NOMO-1 (cell line): ENCODE results near the gene PREX1.

Experiments used
- DNase-seq, 2 experiments: peaks; one replicate each; lab custom pipeline; 2025; ENCODE audit not compliant: unreplicated experiment in 2 of 2; lab: John Stamatoyannopoulos, UW

PREX1 gene

GRCh38 chr20:48618052-48618451 is 209.7 kb downstream of the PREX1 start:
- DNase-seq: no peak

DNA sequence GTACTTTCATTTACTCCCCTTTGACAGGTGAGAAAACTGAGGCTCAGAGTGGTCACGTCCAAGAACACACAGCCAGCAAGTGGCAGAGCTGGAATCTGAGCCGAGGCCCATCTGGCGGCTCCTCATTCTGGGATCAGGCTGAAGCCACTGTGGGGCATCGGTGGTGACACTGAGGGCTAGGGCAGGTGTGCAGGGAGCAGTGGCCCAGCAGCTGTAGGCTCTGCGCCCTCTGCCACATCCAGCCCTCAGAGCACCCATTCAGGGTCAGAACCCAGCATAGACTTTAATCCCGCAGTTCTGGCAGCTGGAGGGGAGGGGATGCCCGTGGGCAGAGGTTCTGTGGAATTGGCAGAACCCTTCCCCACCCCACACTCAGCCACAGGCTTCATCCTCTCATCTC is 210.3 kb downstream of the PREX1 start:
- no peak for DNase-seq

DNA sequence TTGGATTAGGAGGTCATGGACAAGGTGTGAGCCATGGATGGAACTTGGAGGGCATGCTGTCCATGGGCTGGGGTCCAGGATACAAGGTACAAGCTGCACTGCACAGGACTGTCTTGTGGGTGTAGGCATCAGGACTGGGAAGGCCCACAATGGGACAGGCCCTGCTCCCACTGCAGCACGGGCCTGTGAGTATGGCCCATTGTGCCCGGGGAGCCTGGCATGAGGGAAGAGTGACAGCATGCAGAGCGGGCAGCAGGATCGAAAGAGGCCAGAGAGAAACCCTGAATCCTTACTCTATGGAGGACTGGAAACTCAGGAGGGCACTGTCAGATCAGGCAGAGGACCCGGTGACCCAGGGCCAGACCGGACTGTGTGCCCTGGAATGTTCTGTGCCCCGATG is 211.3 kb downstream of the PREX1 start:
- no peak for DNase-seq

- no peak for DNase-seq
Observed at GRCh38 chr20:48615871-48616270, 211.9 kb downstream of the PREX1 start.

GRCh38 chr20:48614593-48615274 is 213.1 kb downstream of the PREX1 start:
- DNase-seq: peak; percentile 63 to 73

- DNase-seq: no peak
Observed at GRCh38 chr20:48613926-48614325, 213.9 kb downstream of the PREX1 start.

GRCh38 chr20:48612335-48612734 is 215.5 kb downstream of the PREX1 start:
- no peak for DNase-seq

DNA sequence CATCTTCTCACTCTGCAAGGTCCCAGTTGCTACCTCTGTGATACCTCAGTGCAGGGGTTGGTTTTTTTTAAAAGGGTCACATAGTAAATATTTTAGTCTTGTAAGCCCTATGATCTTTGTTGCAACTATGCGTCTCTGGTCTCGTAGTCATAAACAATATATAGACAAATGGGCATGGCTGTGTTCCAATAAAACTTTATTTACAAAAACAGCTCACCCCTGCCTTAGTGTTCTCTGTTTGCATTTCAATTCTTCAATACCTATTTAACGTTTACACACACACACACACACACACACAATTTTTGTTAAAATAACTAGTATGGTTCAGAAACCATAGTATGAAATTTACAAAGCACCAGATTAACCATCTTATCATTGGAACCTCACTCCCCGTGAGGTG is 216.8 kb downstream of the PREX1 start:
- DNase-seq: no peak

DNA sequence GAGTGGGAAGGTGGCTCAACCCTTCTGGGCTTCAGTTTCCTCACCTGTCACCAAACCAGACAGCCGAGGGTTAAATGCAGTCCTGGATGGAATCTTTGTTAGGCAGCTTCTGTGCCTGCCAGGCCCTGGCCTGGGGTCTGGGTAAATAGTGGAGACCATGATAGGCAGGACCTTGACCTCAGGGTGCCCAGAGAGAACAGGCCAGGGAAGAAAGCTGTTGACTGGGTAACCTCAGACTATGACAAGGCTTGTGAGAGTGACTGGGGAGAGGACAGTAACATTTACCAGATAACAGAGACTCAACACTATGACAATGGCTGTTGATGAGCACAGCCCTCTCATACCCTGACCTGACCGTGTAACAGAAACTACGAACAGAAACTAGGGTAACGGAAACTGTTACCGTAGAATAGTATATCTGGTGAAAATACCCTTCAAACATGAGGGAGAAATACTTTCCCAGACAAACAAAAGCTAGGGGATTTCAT is 218.3 kb downstream of the PREX1 start:
- DNase-seq: no peak

DNA sequence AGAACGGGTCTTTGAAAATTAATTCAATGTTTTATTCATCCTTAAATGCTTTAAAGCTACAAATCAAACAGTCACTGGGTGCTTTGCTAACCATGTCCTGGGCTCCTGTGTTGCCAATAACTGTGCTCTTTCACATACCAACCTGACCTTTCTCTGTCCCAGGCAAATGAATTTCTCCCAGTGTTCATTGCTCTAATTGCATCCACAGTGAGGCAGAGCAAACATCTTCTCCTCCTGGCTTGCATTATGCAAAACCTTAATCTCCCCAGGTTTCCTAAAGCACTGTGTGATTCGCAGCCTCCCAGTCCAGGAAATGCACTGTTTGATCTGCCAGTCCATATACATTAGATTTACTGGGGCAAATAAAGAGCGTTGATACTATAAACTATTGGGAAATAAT is 219.0 kb downstream of the PREX1 start:
- DNase-seq: no peak

GRCh38 chr20:48607544-48607865 is 220.3 kb downstream of the PREX1 start:
- DNase-seq: no peak

DNA sequence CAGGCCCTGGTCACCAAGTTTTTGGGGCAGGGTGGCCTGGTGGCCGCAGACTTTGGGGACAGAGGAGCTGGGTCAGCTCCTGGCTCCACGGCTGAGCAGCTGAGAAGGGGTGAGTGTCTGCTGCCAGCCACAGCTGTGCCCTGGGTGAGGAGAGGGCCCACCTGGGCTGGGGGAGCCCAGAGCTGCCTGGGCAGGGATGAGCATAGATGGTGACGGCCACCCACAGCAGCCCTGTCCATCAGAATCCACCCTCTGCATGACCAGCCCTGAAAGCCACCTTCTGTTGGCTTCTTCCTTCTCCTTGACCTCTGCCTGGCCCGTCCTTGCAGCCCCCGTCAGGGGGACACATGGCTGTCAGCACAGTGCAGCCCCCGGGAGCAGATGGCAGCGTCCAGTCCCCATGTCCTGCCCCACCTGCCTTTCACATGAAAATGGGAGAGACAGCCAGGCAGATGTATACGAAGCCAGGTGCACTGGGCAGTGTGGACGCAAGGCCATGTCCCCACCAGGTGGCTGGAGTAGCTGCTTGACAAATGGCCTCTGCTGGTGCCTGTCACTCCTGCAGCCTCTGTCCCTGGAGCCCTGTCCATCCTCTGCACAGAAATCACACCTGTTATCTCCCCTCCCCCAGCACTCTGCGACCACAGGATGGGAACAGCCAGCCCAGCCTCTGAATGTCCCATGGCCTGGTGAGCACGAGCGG is 220.8 kb downstream of the PREX1 start:
- no peak for DNase-seq

DNA sequence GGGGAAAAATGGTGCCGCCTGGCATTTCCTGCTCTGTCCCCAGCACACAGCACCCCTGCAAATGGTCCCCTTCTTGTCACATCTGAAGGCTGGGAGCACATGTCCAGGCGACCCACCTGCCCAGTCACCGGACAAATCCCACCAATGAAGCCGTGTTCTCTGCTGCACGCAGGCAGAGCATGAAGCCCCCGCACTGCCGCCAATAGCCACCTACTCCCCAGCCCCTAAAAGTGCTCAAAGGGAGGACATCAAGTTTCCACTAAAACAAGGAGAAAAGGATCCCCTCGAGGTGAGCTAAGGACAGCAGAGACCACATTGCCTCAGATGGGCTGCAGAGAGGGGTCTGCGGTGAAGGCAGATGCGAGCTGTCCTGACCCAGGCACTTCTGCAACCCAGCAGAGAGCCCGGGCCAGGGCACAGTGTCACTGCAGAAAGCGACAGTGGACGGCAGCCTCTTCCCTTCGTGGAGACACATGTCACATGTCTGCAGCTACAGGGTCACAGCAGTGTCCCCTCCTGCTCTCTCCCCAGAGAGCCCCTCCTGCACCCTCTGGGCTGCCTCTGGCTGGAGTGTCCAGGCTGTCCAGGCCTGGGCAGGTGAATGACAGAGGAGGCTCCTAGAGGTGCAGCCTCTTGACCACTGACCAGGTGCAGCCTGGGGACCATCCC is 221.5 kb downstream of the PREX1 start:
- no peak for DNase-seq

GRCh38 chr20:48605364-48606171 is 222.2 kb downstream of the PREX1 start:
- no peak for DNase-seq

DNA sequence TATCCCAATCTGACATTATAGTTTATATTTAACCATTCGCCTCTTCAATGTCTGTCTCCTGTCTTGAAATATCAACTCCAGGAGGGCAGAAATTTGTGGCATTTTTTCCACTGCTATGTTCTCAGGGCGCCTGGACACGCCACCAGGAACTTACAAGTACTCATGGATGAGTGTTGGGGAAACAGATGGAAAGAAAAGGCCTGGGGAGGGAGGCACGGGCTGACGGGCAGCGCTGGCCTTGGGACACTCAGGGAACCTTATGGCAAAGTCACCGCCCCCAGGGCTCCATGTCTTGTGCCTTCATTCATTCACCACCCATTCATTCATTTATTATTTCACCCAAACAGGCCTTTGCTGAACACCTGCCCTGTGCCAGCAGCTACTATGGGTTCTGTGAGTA is 222.9 kb downstream of the PREX1 start:
- no peak for DNase-seq

- DNase-seq: no peak
Observed at GRCh38 chr20:48604426-48604825, 223.4 kb downstream of the PREX1 start.

DNA sequence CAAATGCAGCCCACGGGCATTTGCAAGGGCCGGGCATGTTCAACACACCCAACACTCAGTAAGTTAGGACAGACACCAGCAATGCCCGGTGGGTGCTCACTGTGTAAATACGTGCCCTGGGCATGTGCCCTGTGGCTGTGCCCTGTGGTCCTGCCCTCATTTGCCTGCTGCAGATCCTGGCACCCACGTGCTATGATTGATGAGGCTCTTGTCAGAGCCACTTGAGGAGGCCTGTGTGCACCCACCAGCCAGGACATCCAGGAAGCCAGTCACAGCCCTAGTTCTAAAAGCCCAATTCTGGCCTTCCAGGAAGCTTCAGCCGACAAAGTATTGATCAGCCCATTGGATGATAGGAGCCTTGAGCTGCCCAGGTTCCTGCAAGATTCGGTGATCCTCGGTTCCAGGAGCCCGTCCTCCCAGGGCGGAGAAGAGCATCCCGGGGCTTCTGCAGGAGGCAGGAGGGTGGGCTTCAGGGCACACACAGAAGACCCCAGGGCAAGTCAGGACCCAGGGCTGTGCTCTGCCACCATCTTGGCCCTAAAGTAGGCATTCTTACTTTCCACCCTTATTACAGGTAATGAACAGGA is 223.9 kb downstream of the PREX1 start:
- no peak for DNase-seq

- no peak for DNase-seq
Observed at GRCh38 chr20:48603116-48603818, 224.5 kb downstream of the PREX1 start.

DNA sequence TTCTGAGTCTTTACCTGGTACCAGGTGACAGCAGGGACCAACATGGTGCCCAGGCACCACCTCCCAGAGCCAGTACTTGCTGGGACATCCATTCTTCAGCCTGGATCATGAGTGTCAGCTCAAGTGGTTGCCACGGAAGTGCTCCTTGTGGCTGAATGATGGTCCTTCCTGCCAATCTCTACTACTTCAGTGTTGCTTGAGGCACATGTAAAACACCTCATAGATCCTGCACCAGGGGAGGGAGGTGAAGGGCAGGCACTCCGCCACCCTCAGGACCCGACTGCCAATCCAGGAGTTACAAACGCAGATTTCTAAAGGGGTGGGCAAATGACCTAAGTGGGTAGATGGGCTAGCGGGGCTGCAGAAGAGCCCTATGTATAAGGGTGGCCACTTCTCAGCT is 226.0 kb downstream of the PREX1 start:
- no peak for DNase-seq

DNA sequence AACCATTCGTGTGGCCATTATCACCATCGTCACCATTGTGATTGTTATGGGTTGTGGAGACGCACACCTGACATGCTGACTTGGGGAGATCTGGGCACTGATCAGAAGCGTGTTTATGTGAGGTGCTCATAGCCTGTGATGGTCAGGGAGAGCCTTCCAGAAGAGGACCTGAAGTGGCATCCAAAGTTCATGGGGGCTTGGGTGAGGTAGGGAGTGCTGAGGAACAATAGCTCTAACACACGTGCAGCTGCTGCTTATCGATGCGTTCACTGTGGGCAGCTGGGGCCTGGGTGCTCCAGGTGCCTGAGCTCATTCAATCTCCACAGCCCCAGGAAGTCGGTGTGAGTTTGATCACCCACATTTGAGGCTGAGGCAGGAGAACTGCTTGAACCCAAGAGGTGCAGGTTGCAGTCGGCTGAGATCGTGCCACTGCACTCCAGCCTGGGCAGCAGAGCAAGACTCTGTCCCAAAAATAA is 227.3 kb downstream of the PREX1 start:
- no peak for DNase-seq
